Hepatocyte (in vitro differentiated cells): Measurements from ENCODE around the gene CCR2. TPM values are rescaled to one million over a fixed set of nuclear protein-coding genes. Genes with fewer than 3 reads are reported as not detected.

ENCODE experiments used
- DNase-seq: peaks from one replicate; pipeline ENCODE4 v3.0.0-alpha.2; 2016; ENCODE audit warnings: low spot score
- H2AFZ ChIP-seq: fragments of 200-600 bp; sonication (generic); 2 replicates; pipeline ENCODE4 v1.6.0; 2016; ENCODE audit warnings: antibody characterized with exemption, mild to moderate bottlenecking
- H3K27ac ChIP-seq: fragments of 200-600 bp; sonication (generic); 2 replicates; pipeline ENCODE4 v1.5.1; 2016; ENCODE audit warnings: mild to moderate bottlenecking
- H3K27me3 ChIP-seq: fragments of 200-600 bp; sonication (generic); 2 replicates; pipeline ENCODE4 v1.6.1; 2016
- H3K36me3 ChIP-seq: fragments of 200-600 bp; sonication (generic); replicated peaks from 2 replicates; pipeline ENCODE4 v1.5.1; 2016; ENCODE audit warnings: low read depth; ENCODE audit not compliant: insufficient read depth
- H3K4me1 ChIP-seq: fragments of 200-600 bp; sonication (generic); 2 replicates; pipeline ENCODE4 v1.5.1; 2016; ENCODE audit warnings: mild to moderate bottlenecking, moderate library complexity; ENCODE audit not compliant: insufficient read depth
- H3K4me2 ChIP-seq: fragments of 200-600 bp; sonication (generic); 2 replicates; pipeline ENCODE4 v1.6.0; 2016
- H3K4me3 ChIP-seq: fragments of 200-600 bp; sonication (generic); 2 replicates; pipeline ENCODE4 v1.5.1; 2016; ENCODE audit warnings: mild to moderate bottlenecking
- H3K79me2 ChIP-seq: fragments of 200-600 bp; sonication (generic); 2 replicates; pipeline ENCODE4 v1.6.0; 2017; ENCODE audit warnings: mild to moderate bottlenecking
- H3K9me2 ChIP-seq: fragments of 200-600 bp; sonication (generic); replicated peaks from 2 replicates; pipeline ENCODE4 v1.6.0; 2017; ENCODE audit warnings: mild to moderate bottlenecking; ENCODE audit not compliant: insufficient read depth
- H3K9me3 ChIP-seq: fragments of 200-600 bp; sonication (generic); 2 replicates; pipeline ENCODE4 v1.5.1; 2016; ENCODE audit warnings: low read depth, mild to moderate bottlenecking
- H4K20me1 ChIP-seq: fragments of 200-600 bp; sonication (generic); 2 replicates; pipeline ENCODE4 v1.6.0; 2016; ENCODE audit warnings: mild to moderate bottlenecking; ENCODE audit not compliant: insufficient read depth, poor library complexity, severe bottlenecking
- EZH2 ChIP-seq: fragments of 200-600 bp; sonication (generic); IDR thresholded peaks from 2 replicates; pipeline ENCODE4 v1.6.1; 2016; ENCODE audit warnings: antibody characterized with exemption, mild to moderate bottlenecking, borderline replicate concordance
- EZH2phosphoT487 ChIP-seq: fragments of 200-600 bp; sonication (generic); IDR thresholded peaks from one replicate; pipeline ENCODE4 v1.6.1; 2018; ENCODE audit warnings: antibody characterized with exemption, mild to moderate bottlenecking, low read depth, moderate library complexity; ENCODE audit not compliant: unreplicated experiment, severe bottlenecking
- WGBS: methylation state at CpG from one replicate; pipeline ENCODE4 v1.1.6; 2016; ENCODE audit warnings: low lambda C conversion rate; ENCODE audit errors: missing lambda C conversion rate; 5-methylcytosine and 5-hydroxymethylcytosine counted together
- polyA plus RNA-seq: library from polyadenylated mRNA; unstranded; fragments of >200 nt; fragmentation: Nextera tagmentation; extraction: Ambion mirVana; gene quantifications from 2 replicates; pipeline ENCODE4 v1.2.1, GENCODE V29; 2016
- total RNA-seq: library from RNA; depleted of rRNA; stranded (reverse); fragments of >200 nt; gene quantifications from 2 replicates; pipeline ENCODE4 v1.2.3, GENCODE V29; 2014
- TF ChIP-seq, protein P1 (sequence below): fragments of 200-600 bp; sonication (generic); IDR thresholded peaks from 2 replicates; pipeline ENCODE4 v1.5.1; 2016; ENCODE audit warnings: antibody characterized with exemption, mild to moderate bottlenecking; ENCODE audit not compliant: poor library complexity

Gene CCR2
- total and polyA plus RNA-seq, 2 experiments from 2014 or later: 0.23 TPM; not detected in 1

DNA sequence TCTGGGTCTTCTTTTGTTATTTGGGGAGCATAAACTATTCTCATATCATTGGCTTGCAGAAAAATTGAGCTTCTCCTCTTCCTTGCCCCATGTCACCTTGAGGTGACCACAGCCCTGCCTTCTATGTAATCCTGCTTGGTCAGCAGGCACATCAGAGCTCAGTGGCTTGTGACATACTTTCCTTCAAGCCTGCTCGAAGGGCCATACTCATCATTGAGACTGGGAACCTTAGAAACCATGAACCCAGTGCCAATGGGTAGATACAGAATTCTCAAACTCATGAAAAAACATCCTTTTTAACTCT, 3.7 kb upstream of the CCR2 start:
- no peak for TF ChIP-seq EZH2phosphoT487
- no peak for DNase-seq
- no peak overlapping the region for H3K4me3 ChIP-seq
- WGBS: 83% methylated on average over 1 of the region's 1 CpG
- no peak overlapping the region for H3K27ac ChIP-seq
- no peaks in the 10 kb centered on the region for H3K9me3 ChIP-seq
- peaks cover 7% of the 10 kb centered on the region for H3K4me1 ChIP-seq
- no peaks in the 10 kb centered on the region for H3K9me2 ChIP-seq
- no peaks in the 10 kb centered on the region for H4K20me1 ChIP-seq
- no peak overlapping the region for H3K4me2 ChIP-seq
- no peaks in the 10 kb centered on the region for H3K27me3 ChIP-seq
- no peaks in the 10 kb centered on the region for H3K36me3 ChIP-seq
- H3K79me2 ChIP-seq: no peaks in the 10 kb centered on the region
- H2AFZ ChIP-seq: no peak overlapping the region

DNA sequence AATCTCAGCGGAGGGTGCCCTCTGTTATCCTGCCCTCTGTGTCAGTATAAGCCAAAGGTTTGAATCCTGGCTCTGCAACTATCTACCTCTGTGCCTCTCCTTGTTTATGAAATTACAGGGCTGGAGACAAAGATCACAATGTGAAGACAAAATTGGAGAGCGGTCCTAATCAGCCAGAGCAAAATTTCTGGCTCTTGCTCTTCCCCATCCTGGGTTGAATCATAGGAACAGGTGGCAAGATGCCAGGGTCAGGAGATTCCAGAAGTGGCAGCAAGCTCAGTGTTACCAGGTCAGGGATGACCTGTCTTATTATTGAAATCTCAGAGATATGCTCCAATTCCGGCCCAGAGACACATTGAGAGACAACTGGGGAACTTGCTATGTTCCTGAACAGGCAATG, 2.3 kb upstream of the CCR2 start:
- WGBS: 94% methylated on average over 3 of the region's 3 CpGs
- no peak overlapping the region for H3K4me2 ChIP-seq

DNA sequence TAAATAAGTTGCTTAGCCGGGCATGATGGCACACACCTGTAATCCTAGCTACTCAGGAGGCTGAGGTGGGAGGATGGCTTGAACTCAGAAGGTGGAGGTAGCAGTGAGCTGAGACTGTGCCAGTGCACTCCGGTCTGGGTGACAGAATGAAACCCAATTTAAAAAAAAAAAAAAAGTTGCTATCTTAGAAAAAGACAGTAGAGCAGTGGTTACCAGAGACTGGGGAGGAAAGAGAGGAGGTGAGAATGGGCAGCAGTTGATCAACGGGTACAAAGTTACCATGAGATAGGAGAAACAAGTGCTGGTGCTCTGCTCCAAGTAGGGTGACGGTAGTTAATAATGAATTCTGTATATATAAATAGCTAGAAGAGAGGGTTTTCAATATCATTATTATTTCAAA, 821 bp upstream of the CCR2 start:
- H3K4me1 ChIP-seq: peaks cover 7% of the 10 kb centered on the region
- H2AFZ ChIP-seq: no peak overlapping the region
- no peaks in the 10 kb centered on the region for H3K36me3 ChIP-seq
- H3K27me3 ChIP-seq: no peaks in the 10 kb centered on the region
- no peaks in the 10 kb centered on the region for H3K9me3 ChIP-seq
- H3K79me2 ChIP-seq: no peaks in the 10 kb centered on the region
- no peak overlapping the region for H3K4me3 ChIP-seq
- no peak for DNase-seq
- H4K20me1 ChIP-seq: no peaks in the 10 kb centered on the region
- no peak overlapping the region for H3K27ac ChIP-seq
- TF ChIP-seq, protein P1, sequence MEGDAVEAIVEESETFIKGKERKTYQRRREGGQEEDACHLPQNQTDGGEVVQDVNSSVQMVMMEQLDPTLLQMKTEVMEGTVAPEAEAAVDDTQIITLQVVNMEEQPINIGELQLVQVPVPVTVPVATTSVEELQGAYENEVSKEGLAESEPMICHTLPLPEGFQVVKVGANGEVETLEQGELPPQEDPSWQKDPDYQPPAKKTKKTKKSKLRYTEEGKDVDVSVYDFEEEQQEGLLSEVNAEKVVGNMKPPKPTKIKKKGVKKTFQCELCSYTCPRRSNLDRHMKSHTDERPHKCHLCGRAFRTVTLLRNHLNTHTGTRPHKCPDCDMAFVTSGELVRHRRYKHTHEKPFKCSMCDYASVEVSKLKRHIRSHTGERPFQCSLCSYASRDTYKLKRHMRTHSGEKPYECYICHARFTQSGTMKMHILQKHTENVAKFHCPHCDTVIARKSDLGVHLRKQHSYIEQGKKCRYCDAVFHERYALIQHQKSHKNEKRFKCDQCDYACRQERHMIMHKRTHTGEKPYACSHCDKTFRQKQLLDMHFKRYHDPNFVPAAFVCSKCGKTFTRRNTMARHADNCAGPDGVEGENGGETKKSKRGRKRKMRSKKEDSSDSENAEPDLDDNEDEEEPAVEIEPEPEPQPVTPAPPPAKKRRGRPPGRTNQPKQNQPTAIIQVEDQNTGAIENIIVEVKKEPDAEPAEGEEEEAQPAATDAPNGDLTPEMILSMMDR: no peak
- no peak for TF ChIP-seq EZH2phosphoT487
- no peaks in the 10 kb centered on the region for H3K9me2 ChIP-seq
- WGBS: 92% methylated on average over 4 of the region's 4 CpGs
- H3K4me2 ChIP-seq: no peak overlapping the region

More for the DNA sequence above, 2.3 kb upstream of the CCR2 start:
- TF ChIP-seq EZH2phosphoT487 (no peak), EZH2 (no peak)
- TF ChIP-seq, protein P1: no peak
- H3K79me2 ChIP-seq: no peaks in the 10 kb centered on the region
- H3K4me3 ChIP-seq: no peak overlapping the region
- H3K27me3 ChIP-seq: no peaks in the 10 kb centered on the region
- H3K9me2 ChIP-seq: no peaks in the 10 kb centered on the region
- H3K4me1 ChIP-seq: peaks cover 7% of the 10 kb centered on the region
- H3K27ac ChIP-seq: no peak overlapping the region
- H4K20me1 ChIP-seq: no peaks in the 10 kb centered on the region
- H3K36me3 ChIP-seq: no peaks in the 10 kb centered on the region
- no peak overlapping the region for H2AFZ ChIP-seq
- DNase-seq: no peak
- no peaks in the 10 kb centered on the region for H3K9me3 ChIP-seq

DNA sequence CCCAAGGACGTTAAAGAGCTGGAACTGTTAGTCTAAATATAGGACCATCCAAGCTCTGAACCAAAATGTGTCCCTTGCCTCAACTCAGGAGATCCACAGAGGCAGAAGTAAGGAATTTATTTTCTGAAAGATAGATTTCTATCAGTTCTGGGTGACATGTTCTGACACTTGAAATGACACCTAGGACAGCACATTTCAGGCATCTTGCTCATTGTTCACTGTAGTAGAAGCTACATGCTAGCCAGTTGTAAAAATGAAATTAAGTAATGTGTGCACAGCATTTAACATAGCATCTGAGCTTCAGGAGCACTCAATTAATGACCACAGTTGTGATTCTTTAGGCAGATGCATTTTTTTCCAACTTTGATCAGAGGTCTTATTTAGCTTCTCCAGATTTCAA, 567 bp downstream of the CCR2 start:
- no peak overlapping the region for H3K27ac ChIP-seq
- no peaks in the 10 kb centered on the region for H3K79me2 ChIP-seq
- DNase-seq: no peak
- H3K36me3 ChIP-seq: no peaks in the 10 kb centered on the region
- H3K4me1 ChIP-seq: peaks cover 7% of the 10 kb centered on the region
- H3K4me2 ChIP-seq: no peak overlapping the region
- whole genome bisulfite sequencing: 75% methylated on average over 1 of the region's 1 CpG
- H3K9me2 ChIP-seq: no peaks in the 10 kb centered on the region
- no peaks in the 10 kb centered on the region for H3K27me3 ChIP-seq
- no peak overlapping the region for H2AFZ ChIP-seq
- no peaks in the 10 kb centered on the region for H3K9me3 ChIP-seq
- TF ChIP-seq, protein P1: no peak
- no peak for TF ChIP-seq EZH2phosphoT487
- no peak for TF ChIP-seq EZH2
- no peaks in the 10 kb centered on the region for H4K20me1 ChIP-seq
- no peak overlapping the region for H3K4me3 ChIP-seq
